IMR-90 (cell line): ENCODE measurements around the gene KATNB1. TPM values are rescaled to one million over a fixed set of nuclear protein-coding genes. Genes with fewer than 3 reads are reported as not detected.

Source experiments
- ATAC-seq: fragments of 200-7000 bp; cut with Tn5 transposase; 2 replicates; pipeline ENCODE4 v1.9.1; 2020; ENCODE audit warnings: low read depth, mild to moderate bottlenecking, moderate library complexity
- BruUV-seq: library from RNA; stranded (reverse); fragments of 400-500 nt; replicated peaks from 2 replicates; lab custom pipeline; 2021; lab: Mats Ljungman, UMichigan
- CTCF ChIA-PET: fragments of 300-600 bp; formaldehyde crosslinking; extraction: SDS; loops from one replicate; lab custom pipeline; 2021; ENCODE audit warnings: antibody characterized with exemption; lab: Yijun Ruan, JAX
- POLR2A ChIA-PET: fragments of 300-600 bp; sonication (Branson Sonifier 250); formaldehyde crosslinking; loops from one replicate; lab custom pipeline; 2022; ENCODE audit warnings: antibody characterized with exemption; ENCODE audit not compliant: unreplicated experiment; lab: Charles Lee
- DNase-seq: peaks from one replicate; pipeline ENCODE4 v3.0.0; 2013
- H2AFZ ChIP-seq: replicated peaks from 2 replicates; pipeline ENCODE3; 2013; ENCODE audit warnings: low read length, mild to moderate bottlenecking; ENCODE audit not compliant: poor library complexity
- H2AK5ac ChIP-seq: 2 replicates; pipeline ENCODE4 v1.6.1; 2013; ENCODE audit warnings: low read depth, low read length, inconsistent platforms
- H2AK9ac ChIP-seq: replicated peaks from 2 replicates; pipeline ENCODE3; 2013; ENCODE audit warnings: mild to moderate bottlenecking, low read depth, low read length, moderate library complexity; ENCODE audit not compliant: poor library complexity
- H2BK120ac ChIP-seq: 2 replicates; pipeline ENCODE4 v1.6.1; 2013; ENCODE audit warnings: low read depth, low read length, inconsistent platforms
- H2BK15ac ChIP-seq: 3 replicates; pipeline ENCODE4 v1.6.1; 2013; ENCODE audit warnings: low read depth, low read length, inconsistent platforms
- H2BK20ac ChIP-seq: 2 replicates; pipeline ENCODE4 v1.6.1; 2013; ENCODE audit warnings: low read depth, mild to moderate bottlenecking, inconsistent platforms, low read length, moderate library complexity
- H2BK5ac ChIP-seq: 2 replicates; pipeline ENCODE4 v1.6.1; 2013; ENCODE audit warnings: mild to moderate bottlenecking, low read depth, low read length, inconsistent platforms; ENCODE audit not compliant: poor library complexity, severe bottlenecking
- H3K14ac ChIP-seq: replicated peaks from 2 replicates; pipeline ENCODE4 v1.6.1; 2013; ENCODE audit warnings: low read depth, low read length, inconsistent platforms
- H3K18ac ChIP-seq: 2 replicates; pipeline ENCODE4 v1.6.1; 2013; ENCODE audit warnings: low read depth, low read length, control low read depth
- H3K23ac ChIP-seq: 2 replicates; pipeline ENCODE4 v1.6.1; 2013; ENCODE audit warnings: low read depth, low read length, inconsistent platforms
- H3K27ac ChIP-seq: 2 replicates; pipeline ENCODE4 v1.5.1; 2013; ENCODE audit warnings: mild to moderate bottlenecking, control low read depth, low read length; ENCODE audit not compliant: insufficient read depth
- H3K27me3 ChIP-seq: 2 replicates; pipeline ENCODE4 v1.6.1; 2013; ENCODE audit warnings: low read length; ENCODE audit not compliant: control insufficient read depth, insufficient read depth
- H3K36me3 ChIP-seq: 2 replicates; pipeline ENCODE4 v1.6.1; 2013; ENCODE audit warnings: low read length, mixed read lengths; ENCODE audit not compliant: control insufficient read depth, insufficient read depth
- H3K4ac ChIP-seq: 2 replicates; pipeline ENCODE4 v1.6.1; 2013; ENCODE audit warnings: low read depth, low read length, inconsistent platforms
- H3K4me1 ChIP-seq: 2 replicates; pipeline ENCODE4 v1.6.1; 2013; ENCODE audit warnings: low read length, mixed read lengths; ENCODE audit not compliant: control insufficient read depth, insufficient read depth
- H3K4me2 ChIP-seq: 2 replicates; pipeline ENCODE4 v1.6.1; 2013; ENCODE audit warnings: low read depth, mild to moderate bottlenecking, control low read depth, low read length, moderate library complexity
- H3K4me3 ChIP-seq: 2 replicates; pipeline ENCODE4 v1.5.1; 2013; ENCODE audit warnings: low read depth, mild to moderate bottlenecking, control low read depth, low read length, moderate library complexity; ENCODE audit not compliant: insufficient read depth
- H3K56ac ChIP-seq: 2 replicates; pipeline ENCODE4 v1.6.1; 2013; ENCODE audit warnings: low read length, inconsistent platforms; ENCODE audit not compliant: insufficient read depth; ENCODE audit errors: extremely low read depth
- H3K79me1 ChIP-seq, 2 experiments: 2 replicates each; pipeline ENCODE4 v1.6.1; 2013; ENCODE audit warnings: low read length in 2 of 2, inconsistent platforms in 1 of 2, low read depth in 1 of 2
- H3K9ac ChIP-seq: 2 replicates; pipeline ENCODE4 v1.6.1; 2013; ENCODE audit warnings: low read depth, low read length, control low read depth
- H3K9me1 ChIP-seq: 2 replicates; pipeline ENCODE4 v1.6.1; 2013; ENCODE audit warnings: low read length, inconsistent platforms; ENCODE audit not compliant: insufficient read depth
- H3K9me3 ChIP-seq: 2 replicates; pipeline ENCODE4 v1.6.1; 2013; ENCODE audit warnings: low read length; ENCODE audit not compliant: control insufficient read depth, insufficient read depth
- H4K20me1 ChIP-seq: 2 replicates; pipeline ENCODE4 v1.6.1; 2013; ENCODE audit warnings: low read length, inconsistent platforms; ENCODE audit not compliant: insufficient read depth
- H4K5ac ChIP-seq: 2 replicates; pipeline ENCODE4 v1.6.1; 2013; ENCODE audit warnings: mild to moderate bottlenecking, low read depth, low read length, control low read depth
- H4K8ac ChIP-seq, 2 experiments: 2 replicates each; pipeline ENCODE4 v1.6.1; 2013; ENCODE audit warnings: low read depth in 2 of 2, low read length in 2 of 2, control low read depth in 1 of 2, inconsistent platforms in 1 of 2
- H4K91ac ChIP-seq: 2 replicates; pipeline ENCODE4 v1.6.1; 2013; ENCODE audit warnings: low read depth, low read length, inconsistent platforms; ENCODE audit not compliant: insufficient read depth
- CEBPB ChIP-seq: IDR thresholded peaks from 2 replicates; pipeline ENCODE4 v1.6.1; 2012; ENCODE audit warnings: low read depth, low read length, improper control_type of control experiment
- CHD1 ChIP-seq: IDR thresholded peaks from 2 replicates; pipeline ENCODE4 v1.6.1; 2012; ENCODE audit warnings: low read depth, low read length, improper control_type of control experiment
- CTCF ChIP-seq: conservative IDR thresholded peaks from 2 replicates; pipeline ENCODE4 v1.5.1; 2012; ENCODE audit warnings: mild to moderate bottlenecking, low read depth, low read length, improper control_type of control experiment
- ELK1 ChIP-seq: fragments of 150-350 bp; IDR thresholded peaks from 2 replicates; pipeline ENCODE4 v1.6.1; 2016; ENCODE audit warnings: low read depth, mild to moderate bottlenecking, low read length, moderate library complexity, borderline replicate concordance
- MAFK ChIP-seq: IDR thresholded peaks from 2 replicates; pipeline ENCODE4 v1.6.1; 2012; ENCODE audit warnings: low read depth, low read length, improper control_type of control experiment
- MAZ ChIP-seq: IDR thresholded peaks from 2 replicates; pipeline ENCODE4 v1.6.1; 2012; ENCODE audit warnings: low read depth, mild to moderate bottlenecking, low read length, improper control_type of control experiment, moderate library complexity, borderline replicate concordance
- MXI1 ChIP-seq: IDR thresholded peaks from 2 replicates; pipeline ENCODE4 v1.6.1; 2012; ENCODE audit warnings: low read depth, mild to moderate bottlenecking, low read length, moderate library complexity, borderline replicate concordance
- NFE2L2 ChIP-seq: fragments of 150-350 bp; IDR thresholded peaks from 2 replicates; pipeline ENCODE4 v1.6.1; 2016; ENCODE audit warnings: low read depth, mild to moderate bottlenecking, low read length
- RAD21 ChIP-seq: IDR thresholded peaks from 2 replicates; pipeline ENCODE4 v1.6.1; 2012; ENCODE audit warnings: low read length, improper control_type of control experiment
- RCOR1 ChIP-seq: IDR thresholded peaks from 2 replicates; pipeline ENCODE4 v1.6.1; 2012; ENCODE audit warnings: mild to moderate bottlenecking, low read length, improper control_type of control experiment; ENCODE audit not compliant: insufficient replicate concordance
- SMC3 ChIP-seq: fragments of 150-350 bp; IDR thresholded peaks from 2 replicates; pipeline ENCODE4 v1.6.1; 2016; ENCODE audit warnings: low read depth, mild to moderate bottlenecking, antibody characterized with exemption, low read length, moderate library complexity
- WGBS, 2 experiments: methylation state at CpG; one replicate each; pipeline versions ENCODE4 v1.1.5 to v1.1.7; 2013; ENCODE audit warnings: missing lambda C conversion rate in 2 of 2; ENCODE audit not compliant: insufficient read length in 1 of 2; ENCODE audit errors: extremely low coverage in 2 of 2; 5-methylcytosine and 5-hydroxymethylcytosine counted together
- dilution Hi-C: fragments of 300-500 bp; cut with HindIII; formaldehyde crosslinking; loops from one replicate; pipeline ENCODE4 v1.14.3; 2018; ENCODE audit warnings: low sequenced_read_pairs; ENCODE audit not compliant: unreplicated experiment
- in situ Hi-C: fragments of 300-500 bp; cut with MboI; formaldehyde crosslinking; loops from 3 replicates; pipeline ENCODE4 v1.14.3; 2019; ENCODE audit warnings: low sequenced_read_pairs, inconsistent platforms, mixed read lengths
- intact Hi-C: fragments of 100-400 bp; cut with micrococcal nuclease; formaldehyde crosslinking; loops from 2 replicates; pipeline ENCODE4 v1.10.0; 2022
- polyA plus RNA-seq, 3 experiments: library from polyadenylated mRNA; depleted of rRNA; stranded (reverse); fragments of >200 nt; gene quantifications; 2 replicates each; pipeline ENCODE4 v1.2.3, GENCODE V29; 2012; ENCODE audit warnings: low replicate concordance in 1 of 3
- total RNA-seq: library from RNA; depleted of rRNA; stranded (reverse); fragments of >200 nt; gene quantifications from 2 replicates; pipeline ENCODE4 v1.2.3, GENCODE V29; 2012
- TF ChIP-seq, protein P1 (sequence below): fragments of 150-350 bp; IDR thresholded peaks from 2 replicates; pipeline ENCODE4 v1.6.1; 2017; ENCODE audit warnings: mild to moderate bottlenecking, antibody characterized with exemption, low read length, low read depth

The KATNB1 gene
- total and polyA plus RNA-seq, 2 of the 4 experiments (the other 2 are of a cell fraction): 10.9 to 23.5 TPM

GRCh38 chr16:57757883-57758282 lies 22.3 kb downstream of the KATNB1 start:
- no peak overlapping the region for H4K5ac ChIP-seq
- H3K4me2 ChIP-seq: no peak overlapping the region
- DNase-seq (no peak), ATAC-seq (no peak)
- H3K9ac ChIP-seq: no peak overlapping the region
- no peak overlapping the region for H3K27ac ChIP-seq
- dilution Hi-C loops: no loop called here
- H2BK5ac ChIP-seq: no peak overlapping the region
- H3K4me3 ChIP-seq: no peak overlapping the region
- H3K14ac ChIP-seq: no peak overlapping the region
- no peak overlapping the region for H2BK120ac ChIP-seq
- 0 out of 2 replicates have a peak, but pooled peaks cover 2% of the 10 kb centered on the region for H3K4me1 ChIP-seq
- CTCF ChIA-PET: interaction anchor here (0.6 to 2.3 kb wide), 3 partner anchors 46 to 106 kb away, joined by 3 to 12 read pairs (median 3); no protein-coding TSS in a partner anchor
- H4K20me1 ChIP-seq: no peaks in the 10 kb centered on the region; the same call in 1 of the 2 replicates
- no peak overlapping the region for H2AK9ac ChIP-seq
- H3K27me3 ChIP-seq: no peaks in the 10 kb centered on the region
- POLR2A ChIA-PET: no interaction called here
- no peaks in the 10 kb centered on the region for H3K9me3 ChIP-seq
- BruUV-seq: no TSS peak
- no peak for TF ChIP-seq ELK1
- no peak for TF ChIP-seq NFE2L2
- TF ChIP-seq CEBPB: no peak
- no peak for TF ChIP-seq RCOR1
- TF ChIP-seq SMC3: no peak
- no peak for TF ChIP-seq CTCF
- TF ChIP-seq, protein P1, sequence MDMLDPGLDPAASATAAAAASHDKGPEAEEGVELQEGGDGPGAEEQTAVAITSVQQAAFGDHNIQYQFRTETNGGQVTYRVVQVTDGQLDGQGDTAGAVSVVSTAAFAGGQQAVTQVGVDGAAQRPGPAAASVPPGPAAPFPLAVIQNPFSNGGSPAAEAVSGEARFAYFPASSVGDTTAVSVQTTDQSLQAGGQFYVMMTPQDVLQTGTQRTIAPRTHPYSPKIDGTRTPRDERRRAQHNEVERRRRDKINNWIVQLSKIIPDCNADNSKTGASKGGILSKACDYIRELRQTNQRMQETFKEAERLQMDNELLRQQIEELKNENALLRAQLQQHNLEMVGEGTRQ: no peak
- no peak for TF ChIP-seq MAZ
- no peak for TF ChIP-seq RAD21
- no peak for TF ChIP-seq MAFK
- no peak for TF ChIP-seq CHD1
- no peak for TF ChIP-seq MXI1
- H4K91ac ChIP-seq: no peak overlapping the region
- H3K18ac ChIP-seq: no peak overlapping the region
- WGBS, 2 experiments: no CpG with 5 or more reads among the region's 7 CpGs
- no peak overlapping the region for H4K8ac ChIP-seq
- no peak overlapping the region for H2AFZ ChIP-seq
- no peak overlapping the region for H2AK5ac ChIP-seq
- H2BK15ac ChIP-seq: no peak overlapping the region
- peaks cover 0 to under 1% of the 10 kb centered on the region in 2 experiments; a peak in 1 of 4 replicates for H3K79me1 ChIP-seq
- H3K23ac ChIP-seq: no peak overlapping the region
- no peaks in the 10 kb centered on the region for H3K9me1 ChIP-seq
- H3K56ac ChIP-seq: no peak overlapping the region
- in situ Hi-C loops: loop anchor here (10.0 kb wide), 2 partner anchors 107 to 247 kb away; partner anchors contain the start of genes USB1 and ZNF319
- H2BK20ac ChIP-seq: no peak overlapping the region
- no peak overlapping the region for H3K4ac ChIP-seq
- intact Hi-C loops: loop anchor here (1.0 kb wide), 3 partner anchors 105 to 243 kb away; partner anchors contain the start of gene USB1
- H3K36me3 ChIP-seq: peaks cover 53% of the 10 kb centered on the region
